LNCAP (cell line): ENCODE data around the gene EFEMP2.

ENCODE experiments used
- CTCF ChIP-seq: fragments of 450-650 bp; IDR thresholded peaks from 2 replicates; pipeline ENCODE4 v1.5.1; 2017; ENCODE audit warnings: mild to moderate bottlenecking

EFEMP2 gene

GRCh38 chr11:65880844-65881421 lies 8.3 kb upstream of the EFEMP2 start:
- TF ChIP-seq CTCF, result no peak

- no peak for TF ChIP-seq CTCF
Measured at GRCh38 chr11:65880027-65880426, 7.4 kb upstream of the EFEMP2 start.

- TF ChIP-seq CTCF, result no peak
Measured at GRCh38 chr11:65879617-65880016, 7.0 kb upstream of the EFEMP2 start, which contains the start of gene CTSW. TSS of gene CTSW (plus strand) at chr11:65879837. CDS start at chr11:65879855, 18 bp downstream.

GRCh38 chr11:65873318-65874156 lies 937 bp upstream of the EFEMP2 start:
- no peak for TF ChIP-seq CTCF

- TF ChIP-seq CTCF, result no peak
Measured at GRCh38 chr11:65871811-65872548, 620 bp downstream of the EFEMP2 start.

GRCh38 chr11:65870706-65871681 lies 1.6 kb downstream of the EFEMP2 start:
- no peak for TF ChIP-seq CTCF

GRCh38 chr11:65870307-65870658 lies 2.3 kb downstream of the EFEMP2 start:
- TF ChIP-seq CTCF, result no peak
